ENCODE measurements around the gene ARHGAP6. TPM values are rescaled to one million over a fixed set of nuclear protein-coding genes. Genes with fewer than 3 reads are reported as not detected.

ARHGAP6 gene
- total and polyA plus RNA-seq, 2 experiments from 2014 or later: 0.26 to 0.59 TPM

GRCh38 chrX:11376163-11376562, 289.6 kb downstream of the ARHGAP6 start (continued):
- TF ChIP-seq CTCF (conservative IDR thresholded peaks at IDR 0.05; ENCODE audit: low read depth in 2 of 2) (no peak), NANOG (IDR thresholded peaks at IDR 0.05; ENCODE audit: borderline replicate concordance) (no peak), ZNF331 (CRISPR knock-in tag; IDR thresholded peaks at IDR 0.05; ENCODE audit: low read depth) (no peak), STAT1 (IDR thresholded peaks at IDR 0.05; ENCODE audit: unreplicated experiment) (no peak), ETS1 (IDR thresholded peaks at IDR 0.05) (no peak), JUNB (IDR thresholded peaks at IDR 0.05; ENCODE audit: unreplicated experiment) (no peak)

- no peak overlapping the region for H3K4me2 ChIP-seq
- H3K4me3 ChIP-seq: no peak overlapping the region
- DNase-seq (ENCODE audit: low spot score) (no peak), ATAC-seq (no peak)
- no peaks in the 10 kb centered on the region for H3K9me3 Mint-ChIP-seq
- H3K9me2 ChIP-seq (ENCODE audit: insufficient read depth): no peaks in the 10 kb centered on the region
- H3K4me1 ChIP-seq (ENCODE audit: insufficient read depth): no peaks in the 10 kb centered on the region
- no peaks in the 10 kb centered on the region for H3K27me3 Mint-ChIP-seq (ENCODE audit: insufficient read depth, low read depth, poor library complexity)
- peaks cover 6% of the 10 kb centered on the region; the same call in 2 of the 3 replicates for H3K4me1 Mint-ChIP-seq
- no peak for TF ChIP-seq POLR2AphosphoS5 (IDR thresholded peaks at IDR 0.05; ENCODE audit: low read depth)
- TF ChIP-seq REST (IDR thresholded peaks at IDR 0.05; ENCODE audit: unreplicated experiment): no peak
- TF ChIP-seq NANOG (IDR thresholded peaks at IDR 0.05; ENCODE audit: borderline replicate concordance): no peak
- TF ChIP-seq ZNF462 (CRISPR knock-in tag; IDR thresholded peaks at IDR 0.05): no peak
- TF ChIP-seq ZNF331 (CRISPR knock-in tag; IDR thresholded peaks at IDR 0.05; ENCODE audit: low read depth): no peak
- no peak for TF ChIP-seq JUNB (IDR thresholded peaks at IDR 0.05; ENCODE audit: unreplicated experiment)
- no peak for TF ChIP-seq ZNF114 (CRISPR knock-in tag; IDR thresholded peaks at IDR 0.05)
- TF ChIP-seq CREB1 (CRISPR knock-in tag; IDR thresholded peaks at IDR 0.05; ENCODE audit: low read depth): no peak
- H3K27ac Mint-ChIP-seq: no peak overlapping the region
- H2AFZ ChIP-seq: no peak overlapping the region
- no peaks in the 10 kb centered on the region for H3K36me3 Mint-ChIP-seq (ENCODE audit: low read depth)
- H3K27ac ChIP-seq (ENCODE audit: low read depth): no peak overlapping the region
- no peaks in the 10 kb centered on the region for H3K79me2 ChIP-seq (replicated peaks; ENCODE audit: insufficient read depth)
- no peaks in the 10 kb centered on the region for H3K36me3 ChIP-seq (ENCODE audit: insufficient read depth)
- no peak overlapping the region for H3K4me3 Mint-ChIP-seq
- no peaks in the 10 kb centered on the region for H3K27me3 ChIP-seq (ENCODE audit: insufficient read depth)
- no peaks in the 10 kb centered on the region for H3F3A ChIP-seq (replicated peaks; ENCODE audit: low read depth)
- H4K20me1 ChIP-seq (replicated peaks; ENCODE audit: insufficient read depth): no peaks in the 10 kb centered on the region
These were observed 290.1 kb downstream of the ARHGAP6 start for GRCh38 chrX:11375614-11376119.
